ENCODE data around the gene CSRNP3.

GRCh38 chr2:165566008-165566407 lies 96.5 kb downstream of the CSRNP3 start:
- TF ChIP-seq CTCF (IDR thresholded peaks at IDR 0.05) = no peak
- TF ChIP-seq POLR2A (IDR thresholded peaks at IDR 0.05) = no peak

Measured in upper lobe of left lung (tissue), 4 donors.